MM.1S (cell line): ENCODE data around the gene MACROD2.

Experiments
- DNase-seq: peaks from one replicate; pipeline ENCODE4 v3.0.0-alpha.2; 2015
- H2AFZ ChIP-seq: fragments of 300-600 bp; sonication (generic); 2 replicates; pipeline ENCODE4 v1.6.0; 2016; ENCODE audit warnings: antibody characterized with exemption, low read length
- H3F3A ChIP-seq: fragments of 300-600 bp; sonication (generic); 2 replicates; pipeline ENCODE4 v1.6.1; 2016; ENCODE audit warnings: mild to moderate bottlenecking, antibody characterized with exemption, low read length, moderate library complexity, mixed read lengths; ENCODE audit not compliant: insufficient read depth
- H3K27ac ChIP-seq: fragments of 300-600 bp; sonication (generic); 2 replicates; pipeline ENCODE4 v1.5.1; 2016; ENCODE audit warnings: mild to moderate bottlenecking, low read length
- H3K27me3 ChIP-seq: fragments of 300-600 bp; sonication (generic); replicated peaks from 2 replicates; pipeline ENCODE4 v1.6.0; 2016; ENCODE audit warnings: low read length; ENCODE audit not compliant: insufficient read depth
- H3K36me3 ChIP-seq: fragments of 300-600 bp; sonication (generic); replicated peaks from 2 replicates; pipeline ENCODE4 v1.6.1; 2016; ENCODE audit warnings: mild to moderate bottlenecking, low read length, mixed read lengths; ENCODE audit not compliant: insufficient read depth
- H3K4me1 ChIP-seq: fragments of 300-600 bp; sonication (generic); 2 replicates; pipeline ENCODE4 v1.6.1; 2016; ENCODE audit warnings: low read length, mixed read lengths
- H3K4me2 ChIP-seq: fragments of 300-600 bp; sonication (generic); 2 replicates; pipeline ENCODE4 v1.6.0; 2016; ENCODE audit warnings: low read depth, low read length
- H3K4me3 ChIP-seq: fragments of 300-600 bp; sonication (generic); 2 replicates; pipeline ENCODE4 v1.5.1; 2016; ENCODE audit warnings: low read length, mixed read lengths
- H3K79me2 ChIP-seq: fragments of 300-600 bp; sonication (generic); 2 replicates; pipeline ENCODE4 v1.6.1; 2016; ENCODE audit warnings: mixed run types, low read length, mixed read lengths
- H3K9ac ChIP-seq: fragments of 300-600 bp; sonication (generic); 2 replicates; pipeline ENCODE4 v1.6.1; 2016; ENCODE audit warnings: low read length, mixed read lengths
- H3K9me2 ChIP-seq: fragments of 300-600 bp; sonication (generic); replicated peaks from 2 replicates; pipeline ENCODE4 v1.6.1; 2016; ENCODE audit warnings: mild to moderate bottlenecking, low read length, mixed read lengths; ENCODE audit not compliant: insufficient read depth
- H3K9me3 ChIP-seq: fragments of 300-600 bp; sonication (generic); replicated peaks from 2 replicates; pipeline ENCODE4 v1.6.1; 2016; ENCODE audit warnings: mild to moderate bottlenecking, low read length, mixed read lengths; ENCODE audit not compliant: insufficient read depth
- H4K20me1 ChIP-seq: fragments of 300-600 bp; sonication (generic); 2 replicates; pipeline ENCODE4 v1.6.1; 2016; ENCODE audit warnings: mild to moderate bottlenecking, low read length, moderate library complexity, mixed read lengths; ENCODE audit not compliant: insufficient read depth
- CTCF ChIP-seq: fragments of 300-600 bp; sonication (generic); IDR thresholded peaks from 2 replicates; pipeline ENCODE4 v1.5.1; 2016; ENCODE audit warnings: antibody characterized with exemption, low read length, mixed read lengths
- EZH2 ChIP-seq: fragments of 300-600 bp; sonication (generic); optimal IDR thresholded peaks from 2 replicates; pipeline ENCODE3; 2017; ENCODE audit warnings: low read depth, mild to moderate bottlenecking, antibody characterized with exemption, low read length, mixed read lengths
- EZH2phosphoT487 ChIP-seq: fragments of 300-600 bp; sonication (generic); IDR thresholded peaks from 2 replicates; pipeline ENCODE4 v1.6.1; 2018; ENCODE audit warnings: antibody characterized with exemption, low read length

Gene MACROD2

GRCh38 chr20:14098261-14098660 lies 102.9 kb downstream of the MACROD2 start:
- H3F3A ChIP-seq, result no peaks in the 10 kb centered on the region
- H3K27ac ChIP-seq, result no peak overlapping the region
- H3K27me3 ChIP-seq, result no peaks in the 10 kb centered on the region
- H3K4me3 ChIP-seq, result no peak overlapping the region
- no peak for TF ChIP-seq EZH2phosphoT487
- no peak for TF ChIP-seq CTCF
- no peak for TF ChIP-seq EZH2
- H3K4me2 ChIP-seq, result no peak overlapping the region
- H3K79me2 ChIP-seq, result no peaks in the 10 kb centered on the region
- no peak overlapping the region for H3K9ac ChIP-seq
- no peaks in the 10 kb centered on the region for H3K9me3 ChIP-seq
- no peak for DNase-seq
- H4K20me1 ChIP-seq, result no peaks in the 10 kb centered on the region
- no peak overlapping the region for H2AFZ ChIP-seq
- H3K4me1 ChIP-seq, result no peaks in the 10 kb centered on the region
- no peaks in the 10 kb centered on the region for H3K36me3 ChIP-seq
- no peaks in the 10 kb centered on the region for H3K9me2 ChIP-seq

- Histone ChIP-seq H3F3A (no peaks in the 10 kb centered on the region), H3K27ac (no peak overlapping the region), H3K4me2 (no peak overlapping the region), H3K79me2 (no peaks in the 10 kb centered on the region), H3K27me3 (no peaks in the 10 kb centered on the region), H2AFZ (no peak overlapping the region), H3K9me3 (no peaks in the 10 kb centered on the region), H3K9ac (no peak overlapping the region), H3K36me3 (no peaks in the 10 kb centered on the region), H3K9me2 (no peaks in the 10 kb centered on the region), H4K20me1 (no peaks in the 10 kb centered on the region), H3K4me3 (no peak overlapping the region), H3K4me1 (no peaks in the 10 kb centered on the region)
- no peak for TF ChIP-seq EZH2phosphoT487
- TF ChIP-seq CTCF, result no peak
- no peak for TF ChIP-seq EZH2
- no peak for DNase-seq
These were observed 118.1 kb downstream of the MACROD2 start for GRCh38 chr20:14113416-14113815.

GRCh38 chr20:14114065-14114704 lies 118.9 kb downstream of the MACROD2 start:
- Histone ChIP-seq H3K79me2 (no peaks in the 10 kb centered on the region), H3K9me3 (no peaks in the 10 kb centered on the region), H3K9me2 (no peaks in the 10 kb centered on the region), H3K27me3 (no peaks in the 10 kb centered on the region), H2AFZ (no peak overlapping the region), H3K4me2 (no peak overlapping the region), H3F3A (no peaks in the 10 kb centered on the region), H3K36me3 (no peaks in the 10 kb centered on the region), H4K20me1 (no peaks in the 10 kb centered on the region), H3K9ac (no peak overlapping the region), H3K4me3 (no peak overlapping the region), H3K27ac (no peak overlapping the region), H3K4me1 (no peaks in the 10 kb centered on the region)
- no peak for DNase-seq
- TF ChIP-seq EZH2phosphoT487 (no peak), EZH2 (no peak), CTCF (no peak)
